Prostate gland (tissue), 2 donors: ENCODE measurements around the gene CPNE2.

ENCODE experiments used
- CTCF ChIP-seq, 4 experiments: fragments of 200-600 bp in 2 of 4; fragments of 450-650 bp in 2 of 4; sonication (generic) in 2 of 4; IDR thresholded peaks; 1 replicate in 3 of 4; 2 replicates in 1 of 4; pipeline ENCODE4 v1.5.1; 2016 to 2019; ENCODE audit warnings: antibody characterized with exemption in 4 of 4, mild to moderate bottlenecking in 2 of 4, moderate library complexity in 2 of 4
- POLR2A ChIP-seq: fragments of 450-650 bp; IDR thresholded peaks from one replicate; pipeline ENCODE4 v1.6.1; 2016; ENCODE audit warnings: antibody characterized with exemption, mild to moderate bottlenecking

GRCh38 chr16:57093666-57094564, 1.5 kb downstream of the CPNE2 start:
- TF ChIP-seq POLR2A = no peak
- no peak for TF ChIP-seq CTCF (IDR thresholded peaks at IDR 0.05)
